Cardiac muscle cell (in vitro differentiated cells and primary cell): ENCODE results near the gene SULF2. TPM values are rescaled to one million over a fixed set of nuclear protein-coding genes. Genes with fewer than 3 reads are reported as not detected.

Experiments used
- DNase-seq, 2 donors: peaks; one replicate each; pipeline versions ENCODE4 v3.0.0 to v3.0.0-alpha.2; 2010 to 2017; ENCODE audit warnings: low read depth in 1 of 2, low spot score in 1 of 2
- H3K27ac ChIP-seq: fragments of 200-600 bp; sonication (generic); 2 replicates; pipeline ENCODE4 v1.5.1; 2016
- H3K27me3 ChIP-seq: fragments of 200-600 bp; sonication (generic); 2 replicates; pipeline ENCODE4 v1.6.0; 2016; ENCODE audit warnings: control low read depth
- H3K36me3 ChIP-seq: fragments of 200-600 bp; sonication (generic); 2 replicates; pipeline ENCODE4 v1.5.1; 2016; ENCODE audit warnings: control low read depth
- H3K4me1 ChIP-seq: fragments of 200-600 bp; sonication (generic); 2 replicates; pipeline ENCODE4 v1.8.1; 2017; ENCODE audit warnings: low read depth, mild to moderate bottlenecking, mixed run types
- H3K4me3 ChIP-seq: fragments of 200-600 bp; sonication (generic); 2 replicates; pipeline ENCODE4 v1.5.1; 2016; ENCODE audit warnings: mild to moderate bottlenecking
- H3K9me3 ChIP-seq: fragments of 200-600 bp; sonication (generic); 2 replicates; pipeline ENCODE4 v1.5.1; 2017; ENCODE audit warnings: low read depth, mild to moderate bottlenecking, control low read depth
- polyA plus RNA-seq: library from polyadenylated mRNA; unstranded; fragments of >200 nt; fragmentation: Nextera tagmentation; extraction: Ambion mirVana; gene quantifications from 2 replicates; pipeline ENCODE4 v1.2.1, GENCODE V29; 2016
- total RNA-seq: library from RNA; depleted of rRNA; stranded (reverse); fragments of >200 nt; gene quantifications from 2 replicates; pipeline ENCODE4 v1.2.3, GENCODE V29; 2016
- TF ChIP-seq, protein P1 (sequence below): IDR thresholded peaks from 2 replicates; pipeline ENCODE4 v1.5.1; 2012; ENCODE audit warnings: low read depth, mild to moderate bottlenecking, low read length

The SULF2 gene
- total and polyA plus RNA-seq, 2 experiments from 2014 or later: 4.2 to 9.6 TPM

GRCh38 chr20:47784599-47785310 lies 526 bp downstream of the SULF2 start:
- TF ChIP-seq, protein P1, sequence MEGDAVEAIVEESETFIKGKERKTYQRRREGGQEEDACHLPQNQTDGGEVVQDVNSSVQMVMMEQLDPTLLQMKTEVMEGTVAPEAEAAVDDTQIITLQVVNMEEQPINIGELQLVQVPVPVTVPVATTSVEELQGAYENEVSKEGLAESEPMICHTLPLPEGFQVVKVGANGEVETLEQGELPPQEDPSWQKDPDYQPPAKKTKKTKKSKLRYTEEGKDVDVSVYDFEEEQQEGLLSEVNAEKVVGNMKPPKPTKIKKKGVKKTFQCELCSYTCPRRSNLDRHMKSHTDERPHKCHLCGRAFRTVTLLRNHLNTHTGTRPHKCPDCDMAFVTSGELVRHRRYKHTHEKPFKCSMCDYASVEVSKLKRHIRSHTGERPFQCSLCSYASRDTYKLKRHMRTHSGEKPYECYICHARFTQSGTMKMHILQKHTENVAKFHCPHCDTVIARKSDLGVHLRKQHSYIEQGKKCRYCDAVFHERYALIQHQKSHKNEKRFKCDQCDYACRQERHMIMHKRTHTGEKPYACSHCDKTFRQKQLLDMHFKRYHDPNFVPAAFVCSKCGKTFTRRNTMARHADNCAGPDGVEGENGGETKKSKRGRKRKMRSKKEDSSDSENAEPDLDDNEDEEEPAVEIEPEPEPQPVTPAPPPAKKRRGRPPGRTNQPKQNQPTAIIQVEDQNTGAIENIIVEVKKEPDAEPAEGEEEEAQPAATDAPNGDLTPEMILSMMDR: peak; percentile 42
- H3K36me3 ChIP-seq: no peaks in the 10 kb centered on the region
- no peaks in the 10 kb centered on the region for H3K4me1 ChIP-seq
- no peak overlapping the region for H3K27ac ChIP-seq
- no peaks in the 10 kb centered on the region for H3K9me3 ChIP-seq
- peak overlapping the region; percentile 59 for H3K4me3 ChIP-seq
- peaks cover 10% of the 10 kb centered on the region for H3K27me3 ChIP-seq
- DNase-seq: peak; percentile 35 to 67

DNA sequence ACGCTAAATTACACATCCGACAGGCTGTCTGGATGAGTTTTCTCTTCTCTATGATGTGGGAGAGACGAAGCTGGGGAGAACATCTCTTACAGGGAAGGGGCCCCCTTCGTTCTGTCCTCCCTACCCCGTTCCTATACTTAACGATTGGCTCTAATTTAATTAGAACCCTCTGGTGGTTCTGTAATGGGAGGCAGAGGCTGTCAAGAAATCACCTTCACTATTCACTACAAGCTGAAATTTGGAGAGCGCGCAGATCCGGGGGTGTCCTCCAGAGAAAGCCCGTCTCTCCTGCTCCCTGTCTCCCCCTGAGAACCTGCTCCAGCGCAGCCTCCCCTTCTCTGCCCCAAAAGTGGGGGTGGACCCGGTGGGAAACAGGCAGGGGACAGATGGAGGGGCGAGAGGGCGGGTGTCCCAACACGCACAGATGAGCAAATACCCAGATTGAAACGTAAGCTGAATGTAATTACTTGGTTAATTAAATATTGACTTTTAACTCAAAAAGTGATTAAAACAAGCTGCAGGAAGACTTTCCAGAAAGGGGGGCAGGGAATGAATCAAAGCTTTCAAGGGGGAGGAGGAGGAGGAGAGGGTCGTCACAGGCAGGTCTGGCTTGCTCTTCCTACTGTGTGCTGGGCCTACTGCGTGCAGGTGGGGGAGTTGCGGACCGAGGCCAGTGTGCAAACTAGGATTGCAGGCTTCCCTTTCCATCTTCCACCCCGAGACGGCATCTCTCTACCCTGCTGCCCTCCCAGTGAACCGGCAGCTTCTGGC lies 1.3 kb downstream of the SULF2 start:
- H3K36me3 ChIP-seq: no peaks in the 10 kb centered on the region
- H3K4me3 ChIP-seq: peak overlapping the region; percentile 59
- no peaks in the 10 kb centered on the region for H3K9me3 ChIP-seq
- peaks cover 10% of the 10 kb centered on the region for H3K27me3 ChIP-seq
- TF ChIP-seq, protein P1: no peak
- H3K4me1 ChIP-seq: no peaks in the 10 kb centered on the region
- no peak for DNase-seq
- no peak overlapping the region for H3K27ac ChIP-seq

- Histone ChIP-seq H3K27ac (no peak overlapping the region), H3K36me3 (no peaks in the 10 kb centered on the region), H3K4me3 (no peak overlapping the region), H3K9me3 (no peaks in the 10 kb centered on the region), H3K4me1 (no peaks in the 10 kb centered on the region), H3K27me3 (peaks cover 10% of the 10 kb centered on the region)
- DNase-seq: no peak
- TF ChIP-seq, protein P1: no peak
Observed at GRCh38 chr20:47782920-47783552, 2.2 kb downstream of the SULF2 start.

DNA sequence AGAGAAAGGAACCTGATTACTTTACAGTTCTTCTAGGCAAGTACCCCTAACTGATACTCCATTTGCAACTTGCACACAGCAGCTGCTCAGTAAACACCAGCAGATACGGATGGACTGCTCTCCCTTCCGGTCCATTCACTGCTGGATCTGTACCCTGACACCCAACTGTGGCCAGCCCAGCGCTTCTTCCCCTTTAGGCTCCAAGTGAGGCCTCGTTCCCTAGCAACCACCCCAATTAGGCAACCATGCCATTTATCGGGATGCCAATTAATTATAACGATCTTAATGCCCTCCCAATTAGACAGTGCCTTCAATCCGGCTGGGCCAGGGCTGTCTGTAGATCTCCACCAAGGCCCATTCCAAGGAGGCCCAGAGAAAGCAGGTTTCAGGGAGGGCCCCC lies 3.2 kb downstream of the SULF2 start:
- no peaks in the 10 kb centered on the region for H3K36me3 ChIP-seq
- H3K9me3 ChIP-seq: no peaks in the 10 kb centered on the region
- peaks cover 10% of the 10 kb centered on the region for H3K27me3 ChIP-seq
- H3K27ac ChIP-seq: no peak overlapping the region
- no peaks in the 10 kb centered on the region for H3K4me1 ChIP-seq
- H3K4me3 ChIP-seq: no peak overlapping the region
- TF ChIP-seq, protein P1: no peak
- DNase-seq: no peak

DNA sequence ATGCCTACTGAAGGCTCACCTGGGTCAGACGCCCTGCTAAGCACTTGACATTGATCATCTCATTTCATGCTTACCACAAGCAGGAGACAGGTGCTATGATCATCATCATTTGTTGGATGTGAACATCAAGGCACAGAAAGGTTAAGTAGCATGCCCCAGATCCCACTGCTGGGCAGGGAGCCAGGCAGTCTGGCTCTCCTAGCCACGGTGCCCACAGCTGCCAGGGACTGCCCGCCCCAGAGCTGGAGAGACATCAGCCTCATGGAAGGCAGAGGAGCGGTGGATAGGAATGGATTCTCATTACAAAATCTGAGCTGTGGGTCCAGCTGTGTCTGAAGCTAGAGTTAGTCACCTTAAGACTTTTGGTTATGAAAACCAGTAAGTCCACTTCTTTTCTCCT lies 3.6 kb downstream of the SULF2 start:
- Histone ChIP-seq H3K4me1 (no peaks in the 10 kb centered on the region), H3K27me3 (peaks cover 10% of the 10 kb centered on the region), H3K36me3 (no peaks in the 10 kb centered on the region), H3K9me3 (no peaks in the 10 kb centered on the region), H3K27ac (no peak overlapping the region), H3K4me3 (no peak overlapping the region)
- TF ChIP-seq, protein P1: no peak
- no peak for DNase-seq
